Right lobe of liver (tissue), 6 donors: ENCODE data around the gene SMCO2. TPM values are rescaled to one million over a fixed set of nuclear protein-coding genes. Genes with fewer than 3 reads are reported as not detected.
"Not testable (repeated sequence)": the region's sequence is repeated elsewhere in the genome, so short reads cannot be mapped to it uniquely, and the experiment has no call there.

Experiments used
- ATAC-seq, 4 donors: fragments of 200-7000 bp; cut with Tn5 transposase; one replicate each; pipeline ENCODE4 v1.9.1; 2020; ENCODE audit warnings: mild to moderate bottlenecking in 4 of 4, moderate library complexity in 4 of 4
- DNase-seq, 3 donors: peaks; one replicate each; pipeline ENCODE4 v3.0.0-alpha.2; 2020
- H3K27ac ChIP-seq, 3 donors: fragments of 200-600 bp; one replicate each; pipeline ENCODE4 v1.8.0; 2022
- H3K27me3 ChIP-seq, 2 donors: fragments of 200-600 bp; one replicate each; pipeline ENCODE4 v1.8.0; 2022
- H3K36me3 ChIP-seq, 4 donors: fragments of 200-600 bp; sonication (generic) in 1 of 4; one replicate each; pipeline versions ENCODE4 v1.5.1 to v1.8.0; 2017 to 2022; ENCODE audit warnings: control low read depth in 1 of 4
- H3K4me1 ChIP-seq, 4 donors: fragments of 200-600 bp; sonication (generic) in 1 of 4; one replicate each; pipeline versions ENCODE4 v1.5.1 to v1.8.0; 2017 to 2022; ENCODE audit warnings: control low read depth in 1 of 4
- H3K4me3 ChIP-seq, 3 donors: fragments of 200-600 bp; one replicate each; pipeline ENCODE4 v1.8.0; 2022
- H3K9me3 ChIP-seq, 4 donors: fragments of 200-600 bp; sonication (generic) in 1 of 4; one replicate each; pipeline versions ENCODE4 v1.5.1 to v1.8.0; 2017 to 2022; ENCODE audit warnings: control low read depth in 1 of 4
- CTCF ChIP-seq, 4 donors: fragments of 200-600 bp in 3 of 4; fragments of 450-650 bp in 1 of 4; IDR thresholded peaks; one replicate each; pipeline versions ENCODE4 v1.5.1 to v1.8.0; 2016 to 2022; ENCODE audit warnings: antibody characterized with exemption in 4 of 4, mild to moderate bottlenecking in 2 of 4
- POLR2A ChIP-seq: fragments of 450-650 bp; IDR thresholded peaks from one replicate; pipeline ENCODE4 v1.6.1; 2017; ENCODE audit warnings: antibody characterized with exemption, mild to moderate bottlenecking
- WGBS: methylation state at CpG from one replicate; pipeline ENCODE4 v1.1.6; 2018; ENCODE audit warnings: low coverage, low lambda C conversion rate; ENCODE audit not compliant: insufficient coverage; ENCODE audit errors: missing lambda C conversion rate; 5-methylcytosine and 5-hydroxymethylcytosine counted together
- intact Hi-C, 2 donors: fragments of 100-400 bp; cut with DNase I; formaldehyde crosslinking; loops; one replicate each; pipeline versions ENCODE4 v1.11.2 to v1.14.1; 2022
- total RNA-seq, 6 experiments: library from RNA; depleted of rRNA in 2 of 6; stranded (reverse); fragments of >200 nt in 2 of 6; fragmentation: NEBNext Ultra II Directional in 3 of 6; extraction: Animal tissue kit (Norgen Biotek cat#: 25700) in 3 of 6; gene quantifications; one replicate each; pipeline versions ENCODE4 v1.1.0 to v1.2.4, GENCODE V29; 2016 to 2023
- donor health status: DM: no; HTN: yes; CAD: no.
- donor health status: DM: no; HTN: no; CAD: no.
- donor health status: DM: no; HTN: no; CAD: no.
- donor health status: DM: no; HTN: yes; CAD: no.
- donor health status: DM: no; HTN: yes; CAD: no.

The SMCO2 gene
- total RNA-seq, 6 experiments from 2014 or later: 0.31 TPM; not detected in 5

- intact Hi-C loops: no loop called here
- no peaks in the 10 kb centered on the region for H3K36me3 ChIP-seq
- no peaks in the 10 kb centered on the region for H3K27me3 ChIP-seq
- no peak overlapping the region for H3K4me3 ChIP-seq
- TF ChIP-seq POLR2A (no peak), CTCF (IDR thresholded peaks at IDR 0.05) (no peak)
- H3K4me1 ChIP-seq: peaks cover 0 to 38% (median 11%) of the 10 kb centered on the region in 4 donors
- peak overlapping the region in 1 of 3 donors; percentile 22 for H3K27ac ChIP-seq
- no peaks in the 10 kb centered on the region for H3K9me3 ChIP-seq
- WGBS: 36% methylated on average over 5 of the region's 5 CpGs
- no peak for DNase-seq
- peak in 2 of 4 donors; percentile 8 to 38 for ATAC-seq
Observed at GRCh38 chr12:27542628-27543027, 96.1 kb downstream of the SMCO2 start.

- H3K9me3 ChIP-seq, H3K4me3 ChIP-seq, DNase-seq, ATAC-seq, H3K27me3 ChIP-seq, H3K36me3 ChIP-seq, H3K27ac ChIP-seq, intact Hi-C loops: not testable (repeated sequence)
- 88% methylated on average over 1 of the region's 1 CpG for WGBS
- peaks cover 0 to 55% (median 22%) of the 10 kb centered on the region in 4 donors for H3K4me1 ChIP-seq
Observed at GRCh38 chr12:27544858-27545257, 98.3 kb downstream of the SMCO2 start.

- peaks cover 0 to 63% (median 26%) of the 10 kb centered on the region in 4 donors for H3K4me1 ChIP-seq
- intact Hi-C loops: no loop called here
- TF ChIP-seq CTCF (IDR thresholded peaks at IDR 0.05) (no peak), POLR2A (no peak)
Observed at GRCh38 chr12:27545665-27546064, 99.1 kb downstream of the SMCO2 start.

GRCh38 chr12:27547592-27547991 is 101.1 kb downstream of the SMCO2 start:
- H3K27me3 ChIP-seq: no peaks in the 10 kb centered on the region
- no peaks in the 10 kb centered on the region for H3K9me3 ChIP-seq
- ATAC-seq (no peak), DNase-seq (no peak)
- intact Hi-C loops: no loop called here
- 75% methylated on average over 4 of the region's 5 CpGs for WGBS
- H3K36me3 ChIP-seq: no peaks in the 10 kb centered on the region
- H3K27ac ChIP-seq: peak overlapping the region in 1 of 3 donors; percentile 75
- H3K4me1 ChIP-seq: peaks cover 0 to 72% (median 27%) of the 10 kb centered on the region in 4 donors
- no peak for TF ChIP-seq CTCF (IDR thresholded peaks at IDR 0.05)
- TF ChIP-seq POLR2A: no peak
- no peak overlapping the region for H3K4me3 ChIP-seq

More at GRCh38 chr12:27545665-27546064, 99.1 kb downstream of the SMCO2 start:
- no peaks in the 10 kb centered on the region for H3K27me3 ChIP-seq
- no peaks in the 10 kb centered on the region for H3K36me3 ChIP-seq
- no peak overlapping the region for H3K27ac ChIP-seq
- DNase-seq (no peak), ATAC-seq (no peak)
- 62% methylated on average over 8 of the region's 9 CpGs for WGBS
- H3K4me3 ChIP-seq: no peak overlapping the region
- no peaks in the 10 kb centered on the region for H3K9me3 ChIP-seq

- Histone ChIP-seq H3K27me3 (no peaks in the 10 kb centered on the region), H3K4me1 (peaks cover 0 to 68% (median 25%) of the 10 kb centered on the region in 4 donors), H3K9me3 (no peaks in the 10 kb centered on the region), H3K36me3 (no peaks in the 10 kb centered on the region), H3K4me3 (no peak overlapping the region), H3K27ac (peak overlapping the region; percentile 27 to 75 (median 66))
- no peak for DNase-seq
- ATAC-seq: peak; percentile 3 to 59 (median 46)
- 28% methylated on average over 8 of the region's 8 CpGs for WGBS
- intact Hi-C loops: no loop called here
- no peak for TF ChIP-seq CTCF (IDR thresholded peaks at IDR 0.05)
- TF ChIP-seq POLR2A: no peak
Observed at GRCh38 chr12:27548301-27549199, 102.0 kb downstream of the SMCO2 start.
